ENCODE results near the gene ENDOG.
"Not testable (repeated sequence)": the region's sequence is repeated elsewhere in the genome, so short reads cannot be mapped to it uniquely, and the experiment has no call there.

- TF ChIP-seq POLR2A, CTCF (IDR thresholded peaks at IDR 0.05): not testable (repeated sequence)
These were observed 38.2 kb upstream of the ENDOG start for GRCh38 chr9:128780093-128780492.
